Adrenal gland (tissue), 5 donors: ENCODE measurements around the gene SFXN5.

ENCODE experiments used
- POLR2A ChIP-seq, 2 donors: fragments of 450-650 bp; IDR thresholded peaks; one replicate each; pipeline ENCODE4 v1.6.1; 2017; ENCODE audit warnings: antibody characterized with exemption in 2 of 2, mild to moderate bottlenecking in 2 of 2, moderate library complexity in 1 of 2
- TF ChIP-seq, protein P1 (sequence below), 6 experiments: fragments of 450-650 bp in 4 of 6; fragments of 200-600 bp in 2 of 6; sonication (generic) in 1 of 6; IDR thresholded peaks; 1 replicate in 5 of 6; 2 replicates in 1 of 6; pipeline versions ENCODE4 v1.5.1 to v1.8.0; 2016 to 2021; ENCODE audit warnings: antibody characterized with exemption in 6 of 6, mild to moderate bottlenecking in 2 of 6, moderate library complexity in 1 of 6
- donor health status: DM: no; HTN: no; CAD: no.

DNA sequence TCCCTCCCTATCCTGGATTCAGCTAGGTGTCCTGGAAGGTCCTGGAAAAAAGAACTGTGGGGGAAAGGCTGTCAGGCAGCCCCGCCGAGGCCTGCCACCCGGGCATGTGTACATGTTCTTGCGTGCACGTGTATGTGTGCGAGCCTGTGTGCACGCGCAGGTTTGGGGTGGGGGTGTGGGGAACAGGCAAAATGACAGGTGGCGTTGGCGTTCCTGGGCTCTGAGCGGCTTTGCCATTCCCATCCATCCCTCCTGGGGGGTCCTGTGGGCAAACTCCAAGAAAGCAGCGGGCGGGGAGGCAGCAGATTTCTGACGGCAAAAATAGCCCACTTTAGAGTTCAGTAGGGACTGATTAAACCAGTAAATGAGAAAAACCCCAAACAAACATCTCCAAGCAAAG lies 118.6 kb downstream of the SFXN5 start:
- TF ChIP-seq, protein P1, sequence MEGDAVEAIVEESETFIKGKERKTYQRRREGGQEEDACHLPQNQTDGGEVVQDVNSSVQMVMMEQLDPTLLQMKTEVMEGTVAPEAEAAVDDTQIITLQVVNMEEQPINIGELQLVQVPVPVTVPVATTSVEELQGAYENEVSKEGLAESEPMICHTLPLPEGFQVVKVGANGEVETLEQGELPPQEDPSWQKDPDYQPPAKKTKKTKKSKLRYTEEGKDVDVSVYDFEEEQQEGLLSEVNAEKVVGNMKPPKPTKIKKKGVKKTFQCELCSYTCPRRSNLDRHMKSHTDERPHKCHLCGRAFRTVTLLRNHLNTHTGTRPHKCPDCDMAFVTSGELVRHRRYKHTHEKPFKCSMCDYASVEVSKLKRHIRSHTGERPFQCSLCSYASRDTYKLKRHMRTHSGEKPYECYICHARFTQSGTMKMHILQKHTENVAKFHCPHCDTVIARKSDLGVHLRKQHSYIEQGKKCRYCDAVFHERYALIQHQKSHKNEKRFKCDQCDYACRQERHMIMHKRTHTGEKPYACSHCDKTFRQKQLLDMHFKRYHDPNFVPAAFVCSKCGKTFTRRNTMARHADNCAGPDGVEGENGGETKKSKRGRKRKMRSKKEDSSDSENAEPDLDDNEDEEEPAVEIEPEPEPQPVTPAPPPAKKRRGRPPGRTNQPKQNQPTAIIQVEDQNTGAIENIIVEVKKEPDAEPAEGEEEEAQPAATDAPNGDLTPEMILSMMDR (IDR thresholded peaks at IDR 0.05): no peak
- TF ChIP-seq POLR2A (IDR thresholded peaks at IDR 0.05): no peak
